HCT116 (cell line): ENCODE data around the gene TMEM179. TPM values are rescaled to one million over a fixed set of nuclear protein-coding genes. Genes with fewer than 3 reads are reported as not detected.

Experiments
- ATAC-seq: fragments of 200-7000 bp; cut with Tn5 transposase; 2 replicates; pipeline ENCODE4 v1.9.1; 2020; ENCODE audit warnings: mild to moderate bottlenecking, moderate library complexity
- BruUV-seq: library from RNA; stranded (reverse); fragments of 400-500 nt; replicated peaks from 2 replicates; lab custom pipeline; 2021; lab: Mats Ljungman, UMichigan
- CTCF ChIA-PET: fragments of 300-600 bp; sonication (Branson Sonifier 250); formaldehyde crosslinking; loops from one replicate; lab custom pipeline; 2021; ENCODE audit warnings: antibody characterized with exemption; lab: Charles Lee
- POLR2A ChIA-PET: fragments of 300-600, 350-600 bp; sonication (Branson Sonifier 250); formaldehyde crosslinking; loops from one replicate; lab custom pipeline; 2021; ENCODE audit warnings: antibody characterized with exemption; lab: Charles Lee
- RAD21 ChIA-PET, 2 experiments: fragments of 300-600 bp; sonication (Branson Sonifier 250); formaldehyde crosslinking; loops; one replicate each; lab custom pipeline; 2023; ENCODE audit warnings: low total read pairs in 2 of 2; ENCODE audit not compliant: uncharacterized antibody in 2 of 2, unreplicated experiment in 2 of 2, low non-redundant PET in 1 of 2; lab: Charles Lee
- DNase-seq: peaks from one replicate; pipeline ENCODE4 v3.0.0-alpha.2; 2010; ENCODE audit warnings: low read depth, low spot score
- H2AFZ ChIP-seq: fragments of 200-600 bp; shearing (Covaris generic), sonication (generic); 2 replicates; pipeline ENCODE4 v1.6.1; 2017; ENCODE audit warnings: low read depth, mixed run types, mixed read lengths, antibody characterized with exemption, low read length; ENCODE audit not compliant: poor library complexity, severe bottlenecking
- H3K27ac ChIP-seq: 2 replicates; pipeline ENCODE4 v1.5.1; 2012; ENCODE audit warnings: low read depth, low read length
- H3K27me3 ChIP-seq: fragments of 200-600 bp; sonication (generic); 2 replicates; pipeline ENCODE4 v1.6.1; 2016; ENCODE audit warnings: mixed run types, low read length, mixed read lengths; ENCODE audit not compliant: insufficient read depth
- H3K36me3 ChIP-seq, 2 experiments: fragments of 200-500 bp in 1 of 2; fragments of 200-600 bp in 1 of 2; sonication (Bioruptor generic) in 1 of 2; sonication (generic) in 1 of 2; 2 replicates each; pipeline versions ENCODE4 v1.5.1 to v1.6.1; 2014 to 2016; ENCODE audit warnings: low read length in 2 of 2, inconsistent platforms in 1 of 2, mixed read lengths in 1 of 2, mixed run types in 1 of 2; ENCODE audit not compliant: insufficient read depth in 2 of 2, control insufficient read depth in 1 of 2
- H3K4me1 ChIP-seq, 2 experiments: fragments of 200-600 bp in 1 of 2; sonication (generic) in 1 of 2; 2 replicates each; pipeline versions ENCODE4 v1.5.1 to v1.6.1; 2012 to 2017; ENCODE audit warnings: low read length in 2 of 2, inconsistent platforms in 1 of 2, mild to moderate bottlenecking in 1 of 2, mixed read lengths in 1 of 2, mixed run types in 1 of 2, moderate library complexity in 1 of 2; ENCODE audit not compliant: insufficient read depth in 2 of 2, control insufficient read depth in 1 of 2
- H3K4me2 ChIP-seq: fragments of 200-600 bp; sonication (generic); 2 replicates; pipeline ENCODE4 v1.6.1; 2017; ENCODE audit warnings: mixed run types, low read length, mixed read lengths
- H3K4me3 ChIP-seq, 2 experiments: fragments of 200-600 bp in 1 of 2; sonication (generic) in 1 of 2; replicated peaks in 1 of 2; 2 replicates each; pipeline ENCODE4 v1.5.1; 2011 to 2016; ENCODE audit warnings: low read length in 2 of 2, control low read depth in 1 of 2, low read depth in 1 of 2, mild to moderate bottlenecking in 1 of 2, mixed read lengths in 1 of 2, mixed run types in 1 of 2
- H3K79me2 ChIP-seq: fragments of 200-600 bp; sonication (generic); 2 replicates; pipeline ENCODE4 v1.6.1; 2017; ENCODE audit warnings: mild to moderate bottlenecking, mixed run types, low read length, moderate library complexity, mixed read lengths; ENCODE audit not compliant: insufficient read depth
- H3K9ac ChIP-seq: fragments of 200-600 bp; sonication (generic); 2 replicates; pipeline ENCODE4 v1.6.1; 2016; ENCODE audit warnings: low read length, mixed read lengths
- H3K9me2 ChIP-seq: fragments of 200-600 bp; sonication (generic), shearing (Covaris generic); 2 replicates; pipeline ENCODE4 v1.6.1; 2017; ENCODE audit warnings: mixed run types, mild to moderate bottlenecking, moderate library complexity; ENCODE audit not compliant: insufficient read depth
- H3K9me3 ChIP-seq, 2 experiments: fragments of 200-500 bp in 1 of 2; fragments of 200-600 bp in 1 of 2; sonication (Bioruptor generic) in 1 of 2; sonication (generic) in 1 of 2; 2 replicates each; pipeline ENCODE4 v1.6.1; 2014 to 2017; ENCODE audit warnings: low read length in 2 of 2, mixed read lengths in 2 of 2, inconsistent platforms in 1 of 2, low read depth in 1 of 2, mild to moderate bottlenecking in 1 of 2, mixed run types in 1 of 2, moderate library complexity in 1 of 2; ENCODE audit not compliant: control insufficient read depth in 1 of 2, insufficient read depth in 1 of 2
- H4K20me1 ChIP-seq: fragments of 200-600 bp; sonication (generic), shearing (Covaris generic); 2 replicates; pipeline ENCODE4 v1.6.1; 2017; ENCODE audit warnings: mixed run types, mild to moderate bottlenecking, moderate library complexity; ENCODE audit not compliant: insufficient read depth
- CBX3 ChIP-seq: IDR thresholded peaks from 2 replicates; pipeline ENCODE4 v1.6.1; 2012; ENCODE audit warnings: low read depth
- CEBPB ChIP-seq: IDR thresholded peaks from 2 replicates; pipeline ENCODE4 v1.6.1; 2012; ENCODE audit warnings: low read depth
- EGR1 ChIP-seq: IDR thresholded peaks from 2 replicates; pipeline ENCODE4 v1.6.1; 2012; ENCODE audit warnings: low read depth
- ELF1 ChIP-seq: IDR thresholded peaks from 2 replicates; pipeline ENCODE4 v1.6.1; 2012; ENCODE audit warnings: low read depth, borderline replicate concordance
- EZH2 ChIP-seq: fragments of 200-600 bp; sonication (generic); IDR thresholded peaks from 2 replicates; pipeline ENCODE4 v1.6.1; 2017; ENCODE audit warnings: antibody characterized with exemption, mixed run types
- JUND ChIP-seq: IDR thresholded peaks from 2 replicates; pipeline ENCODE4 v1.6.1; 2012
- POLR2A ChIP-seq: IDR thresholded peaks from 2 replicates; pipeline ENCODE4 v1.7.0; 2011; ENCODE audit warnings: borderline replicate concordance; ENCODE audit not compliant: insufficient read depth, insufficient read length; ENCODE audit errors: extremely low read depth
- POLR2AphosphoS5 ChIP-seq: IDR thresholded peaks from 2 replicates; pipeline ENCODE4 v1.6.1; 2011; ENCODE audit warnings: mild to moderate bottlenecking, low read depth, low read length, moderate library complexity
- RAD21 ChIP-seq: IDR thresholded peaks from 2 replicates; pipeline ENCODE4 v1.6.1; 2012; ENCODE audit warnings: low read depth, mild to moderate bottlenecking
- SIN3A ChIP-seq: IDR thresholded peaks from 2 replicates; pipeline ENCODE4 v1.6.1; 2012; ENCODE audit warnings: low read depth
- SP1 ChIP-seq: IDR thresholded peaks from 2 replicates; pipeline ENCODE4 v1.6.1; 2012; ENCODE audit warnings: low read depth
- SRF ChIP-seq: IDR thresholded peaks from 2 replicates; pipeline ENCODE4 v1.6.1; 2012; ENCODE audit warnings: low read depth
- YY1 ChIP-seq: IDR thresholded peaks from 2 replicates; pipeline ENCODE4 v1.6.1; 2011; ENCODE audit warnings: low read length, low read depth, moderate library complexity, mild to moderate bottlenecking; ENCODE audit not compliant: insufficient replicate concordance; ENCODE audit errors: extremely low read depth
- ZFX ChIP-seq: fragments of 450-650 bp; IDR thresholded peaks from 2 replicates; pipeline ENCODE4 v1.6.1; 2017
- ZNF274 ChIP-seq: fragments of 200-500 bp; sonication (Bioruptor generic); IDR thresholded peaks from 2 replicates; pipeline ENCODE4 v1.6.1; 2014; ENCODE audit warnings: mild to moderate bottlenecking, low read depth, low read length, inconsistent platforms
- intact Hi-C: fragments of 100-400 bp; cut with micrococcal nuclease; formaldehyde crosslinking; loops from 2 replicates; pipeline ENCODE4 v1.10.0; 2022
- total RNA-seq: library from RNA; stranded (reverse); gene quantifications from one replicate; pipeline ENCODE4 v1.2.1, GENCODE V29; 2021; ENCODE audit not compliant: unreplicated experiment
- TF ChIP-seq, protein P1 (sequence below): IDR thresholded peaks from 2 replicates; pipeline ENCODE4 v1.6.1; 2012; ENCODE audit warnings: low read depth
- TF ChIP-seq, protein P2 (sequence below): IDR thresholded peaks from 2 replicates; pipeline ENCODE4 v1.6.1; 2011; ENCODE audit warnings: mild to moderate bottlenecking, low read length, moderate library complexity; ENCODE audit not compliant: insufficient replicate concordance; ENCODE audit errors: extremely low read depth
- TF ChIP-seq, protein P3 (sequence below): IDR thresholded peaks from 2 replicates; pipeline ENCODE4 v1.6.1; 2012

The TMEM179 gene
- total RNA-seq, 1 experiment from 2014 or later = not detected

DNA sequence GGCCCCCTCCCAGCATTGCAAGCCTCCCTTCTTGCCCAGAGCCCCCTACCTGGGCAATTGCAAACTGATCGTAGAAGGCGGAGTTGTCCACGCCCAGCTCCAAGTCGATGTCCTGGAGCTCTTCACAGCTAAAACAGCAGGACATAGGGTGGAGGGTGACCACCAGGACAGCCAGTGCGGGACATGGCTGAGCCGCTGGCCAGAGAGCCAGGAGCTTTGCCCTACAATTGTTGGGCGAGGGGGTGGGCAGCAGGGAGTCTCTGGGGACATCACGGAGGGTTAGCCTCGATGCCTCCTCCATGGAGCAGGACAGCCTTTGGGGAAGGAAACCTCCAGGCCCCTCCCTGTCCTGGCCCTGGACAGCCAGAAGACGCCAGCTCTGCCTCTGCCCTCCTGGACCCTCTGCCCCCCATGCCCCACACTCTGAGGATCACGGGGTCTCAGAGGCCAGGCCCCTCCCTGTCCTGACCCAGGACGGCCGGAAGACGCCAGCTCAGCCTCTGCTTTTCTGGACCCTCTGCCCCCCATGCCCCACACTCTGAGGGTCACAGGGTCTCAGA, 9.4 kb downstream of the TMEM179 start (continued):
- TF ChIP-seq POLR2A (no peak), SRF (no peak), CEBPB (no peak)
- TF ChIP-seq, protein P1, sequence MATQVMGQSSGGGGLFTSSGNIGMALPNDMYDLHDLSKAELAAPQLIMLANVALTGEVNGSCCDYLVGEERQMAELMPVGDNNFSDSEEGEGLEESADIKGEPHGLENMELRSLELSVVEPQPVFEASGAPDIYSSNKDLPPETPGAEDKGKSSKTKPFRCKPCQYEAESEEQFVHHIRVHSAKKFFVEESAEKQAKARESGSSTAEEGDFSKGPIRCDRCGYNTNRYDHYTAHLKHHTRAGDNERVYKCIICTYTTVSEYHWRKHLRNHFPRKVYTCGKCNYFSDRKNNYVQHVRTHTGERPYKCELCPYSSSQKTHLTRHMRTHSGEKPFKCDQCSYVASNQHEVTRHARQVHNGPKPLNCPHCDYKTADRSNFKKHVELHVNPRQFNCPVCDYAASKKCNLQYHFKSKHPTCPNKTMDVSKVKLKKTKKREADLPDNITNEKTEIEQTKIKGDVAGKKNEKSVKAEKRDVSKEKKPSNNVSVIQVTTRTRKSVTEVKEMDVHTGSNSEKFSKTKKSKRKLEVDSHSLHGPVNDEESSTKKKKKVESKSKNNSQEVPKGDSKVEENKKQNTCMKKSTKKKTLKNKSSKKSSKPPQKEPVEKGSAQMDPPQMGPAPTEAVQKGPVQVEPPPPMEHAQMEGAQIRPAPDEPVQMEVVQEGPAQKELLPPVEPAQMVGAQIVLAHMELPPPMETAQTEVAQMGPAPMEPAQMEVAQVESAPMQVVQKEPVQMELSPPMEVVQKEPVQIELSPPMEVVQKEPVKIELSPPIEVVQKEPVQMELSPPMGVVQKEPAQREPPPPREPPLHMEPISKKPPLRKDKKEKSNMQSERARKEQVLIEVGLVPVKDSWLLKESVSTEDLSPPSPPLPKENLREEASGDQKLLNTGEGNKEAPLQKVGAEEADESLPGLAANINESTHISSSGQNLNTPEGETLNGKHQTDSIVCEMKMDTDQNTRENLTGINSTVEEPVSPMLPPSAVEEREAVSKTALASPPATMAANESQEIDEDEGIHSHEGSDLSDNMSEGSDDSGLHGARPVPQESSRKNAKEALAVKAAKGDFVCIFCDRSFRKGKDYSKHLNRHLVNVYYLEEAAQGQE = no peak

DNA sequence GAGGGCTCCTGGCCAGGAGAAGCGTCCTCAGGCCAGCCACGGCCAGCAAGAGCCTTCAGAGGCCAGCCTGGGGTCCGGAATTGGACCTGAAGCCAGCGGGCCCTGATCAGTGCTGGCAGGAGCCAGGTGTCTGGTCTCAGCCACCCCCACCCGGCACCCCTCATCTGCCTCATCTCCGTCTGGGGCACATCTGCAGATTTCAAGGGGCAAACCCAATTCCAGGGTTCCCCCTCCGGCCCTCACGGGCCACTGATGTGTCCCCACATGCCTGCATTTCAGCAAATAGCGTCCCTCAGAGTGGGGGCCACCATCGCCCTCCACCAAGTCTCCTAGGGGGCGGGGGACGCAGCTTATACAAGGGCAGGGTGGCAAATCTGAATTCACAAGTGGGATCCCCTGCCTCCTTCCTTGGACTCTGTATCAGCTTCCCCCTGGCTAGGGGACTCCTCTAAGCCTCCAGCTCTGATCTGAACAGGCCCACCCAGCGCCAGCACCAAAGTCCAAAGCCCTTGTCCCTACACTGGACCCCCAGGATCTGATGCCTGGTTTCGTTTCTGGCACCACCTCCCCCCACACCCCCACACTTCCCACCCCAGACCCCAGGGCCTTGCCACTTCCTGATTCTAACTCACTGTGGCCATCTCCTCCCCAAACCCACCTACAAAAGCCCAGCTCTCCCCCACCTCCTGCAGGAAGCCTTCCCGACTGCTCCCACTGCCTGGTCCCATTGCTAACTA, 10.1 kb downstream of the TMEM179 start:
- BruUV-seq = no TSS peak
- Histone ChIP-seq H3K4me2 (no peak overlapping the region), H3K27ac (no peak overlapping the region), H3K4me3 (no peak overlapping the region), H3K9me2 (no peaks in the 10 kb centered on the region), H3K36me3 (no peaks in the 10 kb centered on the region), H3K27me3 (no peaks in the 10 kb centered on the region; the same call in 1 of the 2 replicates), H4K20me1 (no peaks in the 10 kb centered on the region), H3K4me1 (no peaks in the 10 kb centered on the region), H2AFZ (no peak overlapping the region)
- intact Hi-C loops = no loop called here
- DNase-seq (no peak), ATAC-seq (no peak)
- POLR2A ChIA-PET = no interaction called here
- TF ChIP-seq ZFX (no peak), ZNF274 (no peak), YY1 (no peak), JUND (no peak), POLR2A (no peak), EZH2 (no peak), CEBPB (no peak), ELF1 (no peak), SP1 (no peak), SIN3A (no peak), SRF (no peak), POLR2AphosphoS5 (no peak), RAD21 (no peak), EGR1 (no peak), CBX3 (no peak)
- TF ChIP-seq, protein P2, sequence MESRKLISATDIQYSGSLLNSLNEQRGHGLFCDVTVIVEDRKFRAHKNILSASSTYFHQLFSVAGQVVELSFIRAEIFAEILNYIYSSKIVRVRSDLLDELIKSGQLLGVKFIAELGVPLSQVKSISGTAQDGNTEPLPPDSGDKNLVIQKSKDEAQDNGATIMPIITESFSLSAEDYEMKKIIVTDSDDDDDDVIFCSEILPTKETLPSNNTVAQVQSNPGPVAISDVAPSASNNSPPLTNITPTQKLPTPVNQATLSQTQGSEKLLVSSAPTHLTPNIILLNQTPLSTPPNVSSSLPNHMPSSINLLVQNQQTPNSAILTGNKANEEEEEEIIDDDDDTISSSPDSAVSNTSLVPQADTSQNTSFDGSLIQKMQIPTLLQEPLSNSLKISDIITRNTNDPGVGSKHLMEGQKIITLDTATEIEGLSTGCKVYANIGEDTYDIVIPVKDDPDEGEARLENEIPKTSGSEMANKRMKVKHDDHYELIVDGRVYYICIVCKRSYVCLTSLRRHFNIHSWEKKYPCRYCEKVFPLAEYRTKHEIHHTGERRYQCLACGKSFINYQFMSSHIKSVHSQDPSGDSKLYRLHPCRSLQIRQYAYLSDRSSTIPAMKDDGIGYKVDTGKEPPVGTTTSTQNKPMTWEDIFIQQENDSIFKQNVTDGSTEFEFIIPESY = no peak
- TF ChIP-seq, protein P3, sequence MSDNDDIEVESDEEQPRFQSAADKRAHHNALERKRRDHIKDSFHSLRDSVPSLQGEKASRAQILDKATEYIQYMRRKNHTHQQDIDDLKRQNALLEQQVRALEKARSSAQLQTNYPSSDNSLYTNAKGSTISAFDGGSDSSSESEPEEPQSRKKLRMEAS = no peak
- TF ChIP-seq, all 23 proteins: peak for 0
- Histone ChIP-seq H3K79me2 (no peaks in the 10 kb centered on the region), H3K9me3 (no peaks in the 10 kb centered on the region), H3K9ac (no peak overlapping the region)
- ChIA-PET RAD21 (no interaction called here), CTCF (no interaction called here)
